Lower leg skin (tissue), 3 donors: Measurements from ENCODE around the gene FCSK.

Experiments used
- CTCF ChIP-seq, 3 donors: fragments of 450-650 bp; IDR thresholded peaks; one replicate each; pipeline ENCODE4 v1.5.1; 2016; ENCODE audit warnings: antibody characterized with exemption in 3 of 3, mild to moderate bottlenecking in 3 of 3, moderate library complexity in 2 of 3
- POLR2A ChIP-seq, 2 donors: fragments of 450-650 bp; IDR thresholded peaks; one replicate each; pipeline ENCODE4 v1.6.1; 2016 to 2017; ENCODE audit warnings: antibody characterized with exemption in 2 of 2, mild to moderate bottlenecking in 1 of 2, moderate library complexity in 1 of 2

GRCh38 chr16:70432356-70432722 is 22.1 kb upstream of the FCSK start:
- no peak for TF ChIP-seq CTCF (IDR thresholded peaks at IDR 0.05)
- TF ChIP-seq POLR2A (IDR thresholded peaks at IDR 0.05) = no peak
